OCI-LY1 (cell line): ENCODE data around the gene EOGT.

Experiments
- EZH2 ChIP-seq: fragments of 200-600 bp; sonication (generic), shearing (Covaris generic); IDR thresholded peaks from 2 replicates; pipeline ENCODE4 v1.8.0; 2017; ENCODE audit warnings: borderline replicate concordance, mixed run types, mild to moderate bottlenecking, antibody characterized with exemption, low read length, moderate library complexity, mixed read lengths
- TF ChIP-seq, protein P1 (sequence below): fragments of 200-600 bp; sonication (generic), shearing (Covaris generic); IDR thresholded peaks from 2 replicates; pipeline ENCODE4 v1.5.1; 2017; ENCODE audit warnings: mild to moderate bottlenecking, antibody characterized with exemption, low read length, moderate library complexity, mixed read lengths

DNA sequence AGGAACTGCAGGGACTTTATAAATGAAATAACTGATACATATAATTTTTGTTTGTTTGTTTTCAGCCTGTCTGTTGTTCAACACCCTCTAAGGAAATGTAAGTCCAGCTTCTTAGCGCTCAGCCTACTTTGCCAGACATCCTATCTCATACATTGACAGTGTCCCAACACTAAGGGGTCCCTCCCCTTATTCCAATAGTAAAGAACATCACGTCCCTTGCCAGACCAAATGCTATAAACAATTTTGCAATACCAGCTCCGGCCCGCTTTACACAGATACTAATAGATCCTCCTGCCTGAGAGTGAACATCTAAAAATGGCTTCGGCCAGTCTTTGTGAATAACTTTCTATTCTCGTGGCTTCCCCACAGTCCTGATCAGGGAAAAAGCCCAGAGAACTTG, 76.6 kb downstream of the EOGT start:
- TF ChIP-seq, protein P1, sequence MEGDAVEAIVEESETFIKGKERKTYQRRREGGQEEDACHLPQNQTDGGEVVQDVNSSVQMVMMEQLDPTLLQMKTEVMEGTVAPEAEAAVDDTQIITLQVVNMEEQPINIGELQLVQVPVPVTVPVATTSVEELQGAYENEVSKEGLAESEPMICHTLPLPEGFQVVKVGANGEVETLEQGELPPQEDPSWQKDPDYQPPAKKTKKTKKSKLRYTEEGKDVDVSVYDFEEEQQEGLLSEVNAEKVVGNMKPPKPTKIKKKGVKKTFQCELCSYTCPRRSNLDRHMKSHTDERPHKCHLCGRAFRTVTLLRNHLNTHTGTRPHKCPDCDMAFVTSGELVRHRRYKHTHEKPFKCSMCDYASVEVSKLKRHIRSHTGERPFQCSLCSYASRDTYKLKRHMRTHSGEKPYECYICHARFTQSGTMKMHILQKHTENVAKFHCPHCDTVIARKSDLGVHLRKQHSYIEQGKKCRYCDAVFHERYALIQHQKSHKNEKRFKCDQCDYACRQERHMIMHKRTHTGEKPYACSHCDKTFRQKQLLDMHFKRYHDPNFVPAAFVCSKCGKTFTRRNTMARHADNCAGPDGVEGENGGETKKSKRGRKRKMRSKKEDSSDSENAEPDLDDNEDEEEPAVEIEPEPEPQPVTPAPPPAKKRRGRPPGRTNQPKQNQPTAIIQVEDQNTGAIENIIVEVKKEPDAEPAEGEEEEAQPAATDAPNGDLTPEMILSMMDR, result no peak
- no peak for TF ChIP-seq EZH2
